Calu3 (cell line): ENCODE measurements around the gene DENND5B. TPM values are rescaled to one million over a fixed set of nuclear protein-coding genes. Genes with fewer than 3 reads are reported as not detected.

Source experiments
- Bru-seq: library from RNA; stranded (reverse); fragments of 400-500 nt; gene quantifications from one replicate; lab custom pipeline; 2021; lab: Mats Ljungman, UMichigan
- BruChase-seq, 2 experiments: library from RNA; stranded (reverse); fragments of 400-500 nt; gene quantifications; one replicate each; lab custom pipeline; 2021; lab: Mats Ljungman, UMichigan
- BruUV-seq: library from RNA; stranded (reverse); fragments of 400-500 nt; replicated peaks from 2 replicates; lab custom pipeline; 2021; lab: Mats Ljungman, UMichigan
- CTCF ChIA-PET: fragments of 300-600 bp; sonication (Branson Sonifier 250); formaldehyde crosslinking; loops from one replicate; lab custom pipeline; 2022; ENCODE audit warnings: antibody characterized with exemption; lab: Charles Lee
- DNase-seq: peaks from one replicate; pipeline ENCODE4 v3.0.0; 2022
- H3K27ac Mint-ChIP-seq: one replicate; pipeline ENCODE4 v1.8.0; 2022; ENCODE audit warnings: mixed read lengths; ENCODE audit not compliant: unreplicated experiment
- H3K27me3 Mint-ChIP-seq: one replicate; pipeline ENCODE4 v1.8.0; 2022; ENCODE audit warnings: mixed read lengths; ENCODE audit not compliant: unreplicated experiment
- H3K36me3 Mint-ChIP-seq: one replicate; pipeline ENCODE4 v1.8.0; 2022; ENCODE audit warnings: mild to moderate bottlenecking, moderate library complexity, mixed read lengths; ENCODE audit not compliant: insufficient read depth, unreplicated experiment
- H3K4me1 Mint-ChIP-seq: one replicate; pipeline ENCODE4 v1.8.0; 2022; ENCODE audit warnings: mild to moderate bottlenecking, low read depth, mixed read lengths; ENCODE audit not compliant: unreplicated experiment
- H3K4me3 Mint-ChIP-seq: one replicate; pipeline ENCODE4 v1.8.0; 2022; ENCODE audit warnings: mild to moderate bottlenecking, low read depth, moderate library complexity, mixed read lengths; ENCODE audit not compliant: unreplicated experiment
- H3K9me3 Mint-ChIP-seq: one replicate; pipeline ENCODE4 v1.8.0; 2022; ENCODE audit warnings: low read depth, mixed read lengths; ENCODE audit not compliant: unreplicated experiment
- CTCF ChIP-seq: fragments of 200-600 bp; IDR thresholded peaks from one replicate; pipeline ENCODE4 v1.8.0; 2022; ENCODE audit warnings: antibody characterized with exemption; ENCODE audit not compliant: unreplicated experiment
- intact Hi-C: fragments of 100-400 bp; cut with micrococcal nuclease; formaldehyde crosslinking; loops from one replicate; pipeline ENCODE4 v1.10.0; 2022; ENCODE audit not compliant: unreplicated experiment
- long read RNA-seq: library from polyadenylated mRNA; stranded (forward); transcript quantifications from one replicate; pipeline ENCODE4 v2.0.0, GENCODE V29; 2022
- total RNA-seq: library from RNA; stranded (reverse); gene quantifications from 2 replicates; pipeline ENCODE4 v1.2.3, GENCODE V29; 2022

The DENND5B gene
- total RNA-seq (8.0 and 10.2 TPM in 2 replicates), Bru-seq, nascent RNA (percentile 63 among the genes with signal in this experiment), BruChase-seq, experiment 1, labeled RNA remaining after a 6-hour chase (percentile 63 among the genes with signal in this experiment), BruChase-seq, experiment 2, labeled RNA remaining after a 2-hour chase (percentile 63 among the genes with signal in this experiment)
- long read RNA-seq, partial matches to known transcripts = 2 of 5 reads
- long read RNA-seq, other reads (novel, unspliced or antisense) = 3 of 5 reads

- intact Hi-C loops = loop anchor here (5.0 kb wide), 2 partner anchors 99 to 119 kb away; no protein-coding TSS in a partner anchor
- CTCF ChIA-PET = interaction anchor here (1.0 kb wide), 1 partner anchor 188 kb away, joined by 3 read pairs; no protein-coding TSS in a partner anchor
- TF ChIP-seq CTCF = no peak
- Mint-ChIP-seq H3K9me3 (peaks cover 3% of the 10 kb centered on the region), H3K27me3 (no peaks in the 10 kb centered on the region), H3K4me3 (peak within 1 kb of the TSS; percentile 93), H3K4me1 (peaks cover 24% of the 10 kb centered on the region), H3K27ac (peak within 1 kb of the TSS; percentile 79), H3K36me3 (peaks cover 26% of the 10 kb centered on the region)
- BruUV-seq = no TSS peak
- peak; percentile 73 for DNase-seq
Observed at GRCh38 chr12:31590642-31591379, at the start of gene DENND5B. DENND5B (minus strand) TSS chr12:31591136; CDS start chr12:31590832, 304 bp downstream.

GRCh38 chr12:31634620-31635019 is 43.7 kb upstream of the DENND5B start:
- Mint-ChIP-seq H3K36me3 (no peaks in the 10 kb centered on the region), H3K27ac (no peak overlapping the region), H3K4me1 (no peaks in the 10 kb centered on the region), H3K9me3 (no peaks in the 10 kb centered on the region), H3K27me3 (no peaks in the 10 kb centered on the region), H3K4me3 (no peak overlapping the region)
- CTCF ChIA-PET = interaction anchor here (0.6 to 2.5 kb wide), 3 partner anchors 232 to 420 kb away, joined by 3 to 19 read pairs (median 6); no protein-coding TSS in a partner anchor
- DNase-seq = no peak
- no peak for TF ChIP-seq CTCF
- BruUV-seq = no TSS peak
- intact Hi-C loops = loop anchor here (5.0 to 10.0 kb wide), 2 partner anchors 140 to 382 kb away; no protein-coding TSS in a partner anchor

GRCh38 chr12:31633464-31633863 is 42.5 kb upstream of the DENND5B start:
- no peak for TF ChIP-seq CTCF
- BruUV-seq = no TSS peak
- no peak for DNase-seq
- Mint-ChIP-seq H3K27ac (no peak overlapping the region), H3K27me3 (no peaks in the 10 kb centered on the region), H3K36me3 (no peaks in the 10 kb centered on the region), H3K4me3 (no peak overlapping the region), H3K4me1 (no peaks in the 10 kb centered on the region), H3K9me3 (no peaks in the 10 kb centered on the region)
- CTCF ChIA-PET = no interaction called here
- intact Hi-C loops = loop anchor here (10.0 kb wide), 1 partner anchor 139 kb away; no protein-coding TSS in a partner anchor

GRCh38 chr12:31631809-31632208 is 40.9 kb upstream of the DENND5B start:
- intact Hi-C loops = loop anchor here (10.0 kb wide), 1 partner anchor 137 kb away; no protein-coding TSS in a partner anchor
- Mint-ChIP-seq H3K36me3 (no peaks in the 10 kb centered on the region), H3K9me3 (no peaks in the 10 kb centered on the region), H3K4me3 (no peak overlapping the region), H3K27me3 (no peaks in the 10 kb centered on the region), H3K4me1 (no peaks in the 10 kb centered on the region), H3K27ac (no peak overlapping the region)
- TF ChIP-seq CTCF = no peak
- no peak for DNase-seq
- CTCF ChIA-PET = no interaction called here
- BruUV-seq = no TSS peak
